ENCODE data around the gene HAUS1.

DNA sequence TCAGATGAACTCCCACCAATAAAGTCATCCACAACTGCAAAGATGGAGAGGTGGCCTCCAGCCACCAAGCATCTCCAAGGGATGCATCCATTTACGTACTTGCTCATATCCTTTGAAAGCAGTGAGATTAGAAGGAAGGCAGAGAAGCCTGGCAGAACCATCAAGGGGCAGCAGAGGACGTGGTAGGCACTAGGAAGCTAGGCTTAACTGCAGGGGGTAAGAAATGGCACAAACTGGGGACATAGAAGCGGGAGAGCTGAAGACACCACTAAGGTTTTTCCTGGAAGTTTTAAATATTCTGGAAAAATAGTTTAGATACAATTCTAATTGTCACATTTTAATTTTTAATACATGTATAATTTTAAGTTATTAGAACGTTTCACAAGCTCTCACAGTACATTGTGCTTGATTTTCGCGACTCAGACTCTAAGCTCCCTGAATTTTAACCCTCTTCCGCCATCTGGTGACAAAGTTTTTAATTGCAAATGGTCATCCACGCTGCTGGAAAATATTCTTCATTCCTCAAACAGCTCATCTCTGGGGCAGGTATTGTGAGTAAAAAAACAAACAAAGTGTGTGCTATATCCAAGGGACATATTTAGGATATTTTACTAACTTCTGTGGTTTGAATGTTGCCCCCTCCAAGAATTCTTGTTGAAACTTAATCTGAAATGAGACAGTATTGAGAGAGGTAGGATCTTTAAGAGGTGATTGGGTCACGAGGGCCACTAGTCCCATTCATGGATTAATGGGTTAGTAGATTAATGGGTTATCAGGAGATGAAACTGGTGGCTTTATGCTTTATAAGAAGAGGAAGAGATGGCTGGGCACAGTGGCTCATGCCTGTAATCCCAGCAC, 30.5 kb upstream of the HAUS1 start:
- TF ChIP-seq CTCF (IDR thresholded peaks at IDR 0.05): peak; percentile 63 to 72 (median 66)
- no peak for TF ChIP-seq POLR2A (IDR thresholded peaks at IDR 0.05)

Measured in right lobe of liver (tissue), 4 donors.